HEK293 (cell line): Measurements from ENCODE around the gene CFAP221.

ENCODE experiments used
- SP2 ChIP-seq: fragments of 450-650 bp; formaldehyde crosslinking; IDR thresholded peaks from 2 replicates; pipeline ENCODE4 v1.5.1; 2016; ENCODE audit warnings: missing biosample characterization, missing genetic modification characterization
- ZFP69B ChIP-seq: fragments of 450-650 bp; formaldehyde crosslinking; IDR thresholded peaks from 2 replicates; pipeline ENCODE4 v1.5.1; 2016; ENCODE audit warnings: missing biosample characterization, missing genetic modification characterization
- TF ChIP-seq, protein P1 (sequence below): fragments of 450-650 bp; formaldehyde crosslinking; IDR thresholded peaks from 2 replicates; pipeline ENCODE4 v1.5.1; 2016; ENCODE audit warnings: missing biosample characterization, missing genetic modification characterization
- TF ChIP-seq, protein P2 (sequence below): fragments of 450-650 bp; formaldehyde crosslinking; IDR thresholded peaks from 2 replicates; pipeline ENCODE4 v1.5.1; 2016; ENCODE audit warnings: missing biosample characterization, missing genetic modification characterization, borderline replicate concordance

DNA sequence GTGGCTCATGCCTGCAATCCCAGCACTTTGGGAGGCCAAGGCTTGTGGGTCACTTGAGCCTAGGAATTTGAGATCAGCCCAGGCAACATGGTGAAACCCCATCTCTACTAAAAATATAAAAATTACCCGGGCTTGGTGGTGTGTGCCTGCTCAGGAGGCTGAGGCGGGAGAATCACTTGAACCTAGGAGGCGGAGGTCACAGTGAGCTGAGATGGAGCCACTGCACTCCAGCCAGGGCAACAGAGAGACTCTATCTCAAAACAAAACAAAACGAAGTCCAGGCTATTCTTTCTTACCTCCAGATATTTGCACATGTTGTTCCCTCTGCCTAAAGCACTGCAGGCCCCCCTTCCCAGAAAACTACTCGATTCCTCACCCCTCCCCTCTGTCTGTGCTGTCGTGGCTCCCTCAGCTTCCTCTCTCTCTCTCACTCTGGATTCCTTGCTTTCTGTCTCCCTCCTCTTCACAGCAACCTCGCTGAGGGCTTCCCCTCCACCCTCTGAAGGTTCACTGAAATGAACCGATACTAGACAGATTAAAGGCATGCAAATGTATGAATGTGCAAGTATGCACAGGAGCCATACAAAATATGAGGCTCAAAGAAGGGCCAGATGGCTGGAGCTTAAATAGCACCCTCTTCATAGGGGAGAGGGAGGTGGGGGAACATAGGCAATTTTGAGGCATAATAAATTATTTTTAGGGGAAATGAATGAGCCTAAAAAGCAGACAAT is 153.2 kb downstream of the CFAP221 start:
- TF ChIP-seq, protein P1, sequence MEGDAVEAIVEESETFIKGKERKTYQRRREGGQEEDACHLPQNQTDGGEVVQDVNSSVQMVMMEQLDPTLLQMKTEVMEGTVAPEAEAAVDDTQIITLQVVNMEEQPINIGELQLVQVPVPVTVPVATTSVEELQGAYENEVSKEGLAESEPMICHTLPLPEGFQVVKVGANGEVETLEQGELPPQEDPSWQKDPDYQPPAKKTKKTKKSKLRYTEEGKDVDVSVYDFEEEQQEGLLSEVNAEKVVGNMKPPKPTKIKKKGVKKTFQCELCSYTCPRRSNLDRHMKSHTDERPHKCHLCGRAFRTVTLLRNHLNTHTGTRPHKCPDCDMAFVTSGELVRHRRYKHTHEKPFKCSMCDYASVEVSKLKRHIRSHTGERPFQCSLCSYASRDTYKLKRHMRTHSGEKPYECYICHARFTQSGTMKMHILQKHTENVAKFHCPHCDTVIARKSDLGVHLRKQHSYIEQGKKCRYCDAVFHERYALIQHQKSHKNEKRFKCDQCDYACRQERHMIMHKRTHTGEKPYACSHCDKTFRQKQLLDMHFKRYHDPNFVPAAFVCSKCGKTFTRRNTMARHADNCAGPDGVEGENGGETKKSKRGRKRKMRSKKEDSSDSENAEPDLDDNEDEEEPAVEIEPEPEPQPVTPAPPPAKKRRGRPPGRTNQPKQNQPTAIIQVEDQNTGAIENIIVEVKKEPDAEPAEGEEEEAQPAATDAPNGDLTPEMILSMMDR (tag by site-specific recombination), result no peak
- TF ChIP-seq, protein P2, sequence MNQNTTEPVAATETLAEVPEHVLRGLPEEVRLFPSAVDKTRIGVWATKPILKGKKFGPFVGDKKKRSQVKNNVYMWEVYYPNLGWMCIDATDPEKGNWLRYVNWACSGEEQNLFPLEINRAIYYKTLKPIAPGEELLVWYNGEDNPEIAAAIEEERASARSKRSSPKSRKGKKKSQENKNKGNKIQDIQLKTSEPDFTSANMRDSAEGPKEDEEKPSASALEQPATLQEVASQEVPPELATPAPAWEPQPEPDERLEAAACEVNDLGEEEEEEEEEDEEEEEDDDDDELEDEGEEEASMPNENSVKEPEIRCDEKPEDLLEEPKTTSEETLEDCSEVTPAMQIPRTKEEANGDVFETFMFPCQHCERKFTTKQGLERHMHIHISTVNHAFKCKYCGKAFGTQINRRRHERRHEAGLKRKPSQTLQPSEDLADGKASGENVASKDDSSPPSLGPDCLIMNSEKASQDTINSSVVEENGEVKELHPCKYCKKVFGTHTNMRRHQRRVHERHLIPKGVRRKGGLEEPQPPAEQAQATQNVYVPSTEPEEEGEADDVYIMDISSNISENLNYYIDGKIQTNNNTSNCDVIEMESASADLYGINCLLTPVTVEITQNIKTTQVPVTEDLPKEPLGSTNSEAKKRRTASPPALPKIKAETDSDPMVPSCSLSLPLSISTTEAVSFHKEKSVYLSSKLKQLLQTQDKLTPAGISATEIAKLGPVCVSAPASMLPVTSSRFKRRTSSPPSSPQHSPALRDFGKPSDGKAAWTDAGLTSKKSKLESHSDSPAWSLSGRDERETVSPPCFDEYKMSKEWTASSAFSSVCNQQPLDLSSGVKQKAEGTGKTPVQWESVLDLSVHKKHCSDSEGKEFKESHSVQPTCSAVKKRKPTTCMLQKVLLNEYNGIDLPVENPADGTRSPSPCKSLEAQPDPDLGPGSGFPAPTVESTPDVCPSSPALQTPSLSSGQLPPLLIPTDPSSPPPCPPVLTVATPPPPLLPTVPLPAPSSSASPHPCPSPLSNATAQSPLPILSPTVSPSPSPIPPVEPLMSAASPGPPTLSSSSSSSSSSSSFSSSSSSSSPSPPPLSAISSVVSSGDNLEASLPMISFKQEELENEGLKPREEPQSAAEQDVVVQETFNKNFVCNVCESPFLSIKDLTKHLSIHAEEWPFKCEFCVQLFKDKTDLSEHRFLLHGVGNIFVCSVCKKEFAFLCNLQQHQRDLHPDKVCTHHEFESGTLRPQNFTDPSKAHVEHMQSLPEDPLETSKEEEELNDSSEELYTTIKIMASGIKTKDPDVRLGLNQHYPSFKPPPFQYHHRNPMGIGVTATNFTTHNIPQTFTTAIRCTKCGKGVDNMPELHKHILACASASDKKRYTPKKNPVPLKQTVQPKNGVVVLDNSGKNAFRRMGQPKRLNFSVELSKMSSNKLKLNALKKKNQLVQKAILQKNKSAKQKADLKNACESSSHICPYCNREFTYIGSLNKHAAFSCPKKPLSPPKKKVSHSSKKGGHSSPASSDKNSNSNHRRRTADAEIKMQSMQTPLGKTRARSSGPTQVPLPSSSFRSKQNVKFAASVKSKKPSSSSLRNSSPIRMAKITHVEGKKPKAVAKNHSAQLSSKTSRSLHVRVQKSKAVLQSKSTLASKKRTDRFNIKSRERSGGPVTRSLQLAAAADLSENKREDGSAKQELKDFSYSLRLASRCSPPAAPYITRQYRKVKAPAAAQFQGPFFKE (tag by site-specific recombination), result no peak
- TF ChIP-seq SP2 (tag by site-specific recombination), result no peak
- TF ChIP-seq ZFP69B (tag by site-specific recombination), result no peak
